ENCODE measurements around the gene HECTD4.

Gene HECTD4

DNA sequence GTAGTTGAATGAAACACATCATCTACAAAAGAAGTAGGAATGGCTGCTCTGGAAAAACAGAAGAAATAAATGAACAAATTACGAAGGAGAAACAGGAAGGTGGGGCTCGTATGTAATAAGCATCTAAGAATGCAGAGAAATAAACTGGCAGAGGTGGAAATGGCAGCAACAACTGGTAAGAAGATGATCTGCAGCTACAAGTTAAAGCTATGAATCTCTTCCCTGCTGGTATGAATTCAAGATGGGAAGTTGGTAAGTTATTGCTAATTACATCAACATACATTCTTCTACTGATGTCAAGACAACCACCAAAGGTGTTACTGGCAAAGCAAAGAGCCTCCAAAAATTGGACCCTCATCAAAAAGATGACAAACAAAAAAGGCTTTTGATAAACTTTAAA lies 59.8 kb downstream of the HECTD4 start:
- H3K4me1 ChIP-seq (ENCODE audit: control insufficient read depth in 1 of 2, insufficient read depth in 1 of 2, low read depth in 1 of 2, low read length in 1 of 2) = no peaks in the 10 kb centered on the region
- no peaks in the 10 kb centered on the region for H3K9me3 ChIP-seq
- no peak overlapping the region for H3K27ac ChIP-seq
- peaks cover 10% of the 10 kb centered on the region for H3K36me3 ChIP-seq
- no peaks in the 10 kb centered on the region for H3K27me3 ChIP-seq
- TF ChIP-seq, protein P1, sequence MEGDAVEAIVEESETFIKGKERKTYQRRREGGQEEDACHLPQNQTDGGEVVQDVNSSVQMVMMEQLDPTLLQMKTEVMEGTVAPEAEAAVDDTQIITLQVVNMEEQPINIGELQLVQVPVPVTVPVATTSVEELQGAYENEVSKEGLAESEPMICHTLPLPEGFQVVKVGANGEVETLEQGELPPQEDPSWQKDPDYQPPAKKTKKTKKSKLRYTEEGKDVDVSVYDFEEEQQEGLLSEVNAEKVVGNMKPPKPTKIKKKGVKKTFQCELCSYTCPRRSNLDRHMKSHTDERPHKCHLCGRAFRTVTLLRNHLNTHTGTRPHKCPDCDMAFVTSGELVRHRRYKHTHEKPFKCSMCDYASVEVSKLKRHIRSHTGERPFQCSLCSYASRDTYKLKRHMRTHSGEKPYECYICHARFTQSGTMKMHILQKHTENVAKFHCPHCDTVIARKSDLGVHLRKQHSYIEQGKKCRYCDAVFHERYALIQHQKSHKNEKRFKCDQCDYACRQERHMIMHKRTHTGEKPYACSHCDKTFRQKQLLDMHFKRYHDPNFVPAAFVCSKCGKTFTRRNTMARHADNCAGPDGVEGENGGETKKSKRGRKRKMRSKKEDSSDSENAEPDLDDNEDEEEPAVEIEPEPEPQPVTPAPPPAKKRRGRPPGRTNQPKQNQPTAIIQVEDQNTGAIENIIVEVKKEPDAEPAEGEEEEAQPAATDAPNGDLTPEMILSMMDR (IDR thresholded peaks at IDR 0.05) = no peak
- H3K4me3 ChIP-seq (ENCODE audit: low read depth in 1 of 2, low read length in 1 of 2) = no peak overlapping the region

DNA sequence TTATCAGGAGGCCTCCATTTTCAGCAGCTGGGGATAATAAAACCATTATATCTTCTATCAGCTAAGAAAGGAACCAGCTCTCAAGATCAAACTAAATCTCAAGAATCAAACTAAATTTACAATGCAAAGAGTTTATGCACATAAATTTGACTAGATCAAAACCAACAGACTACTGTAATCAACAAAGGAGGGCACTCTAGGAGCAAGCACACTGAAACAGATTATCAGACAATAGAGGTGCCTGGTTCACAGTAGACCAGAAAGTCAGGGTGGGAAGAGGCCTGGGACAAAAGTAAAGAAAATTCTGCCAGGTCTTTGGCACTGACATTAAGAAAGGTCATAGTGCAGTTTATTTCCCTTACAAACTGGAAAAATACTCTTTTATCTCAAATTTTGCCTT lies 61.0 kb downstream of the HECTD4 start:
- H3K9me3 ChIP-seq = no peaks in the 10 kb centered on the region
- H3K4me1 ChIP-seq (ENCODE audit: control insufficient read depth in 1 of 2, insufficient read depth in 1 of 2, low read depth in 1 of 2, low read length in 1 of 2) = no peaks in the 10 kb centered on the region
- H3K4me3 ChIP-seq (ENCODE audit: low read depth in 1 of 2, low read length in 1 of 2) = no peak overlapping the region
- TF ChIP-seq, protein P1 (IDR thresholded peaks at IDR 0.05) = no peak
- H3K36me3 ChIP-seq = peaks cover 13% of the 10 kb centered on the region
- H3K27ac ChIP-seq = no peak overlapping the region
- no peaks in the 10 kb centered on the region for H3K27me3 ChIP-seq

- H3K4me1 ChIP-seq (ENCODE audit: control insufficient read depth in 1 of 2, insufficient read depth in 1 of 2, low read depth in 1 of 2, low read length in 1 of 2) = no peaks in the 10 kb centered on the region
- H3K4me3 ChIP-seq (ENCODE audit: low read depth in 1 of 2, low read length in 1 of 2) = no peak overlapping the region
- H3K9me3 ChIP-seq = no peaks in the 10 kb centered on the region
- TF ChIP-seq, protein P1 (IDR thresholded peaks at IDR 0.05) = no peak
- H3K36me3 ChIP-seq = peaks cover 25% of the 10 kb centered on the region
- H3K27ac ChIP-seq = no peak overlapping the region
- H3K27me3 ChIP-seq = no peaks in the 10 kb centered on the region
These were observed 62.8 kb downstream of the HECTD4 start for GRCh38 chr12:112319395-112319794.

DNA sequence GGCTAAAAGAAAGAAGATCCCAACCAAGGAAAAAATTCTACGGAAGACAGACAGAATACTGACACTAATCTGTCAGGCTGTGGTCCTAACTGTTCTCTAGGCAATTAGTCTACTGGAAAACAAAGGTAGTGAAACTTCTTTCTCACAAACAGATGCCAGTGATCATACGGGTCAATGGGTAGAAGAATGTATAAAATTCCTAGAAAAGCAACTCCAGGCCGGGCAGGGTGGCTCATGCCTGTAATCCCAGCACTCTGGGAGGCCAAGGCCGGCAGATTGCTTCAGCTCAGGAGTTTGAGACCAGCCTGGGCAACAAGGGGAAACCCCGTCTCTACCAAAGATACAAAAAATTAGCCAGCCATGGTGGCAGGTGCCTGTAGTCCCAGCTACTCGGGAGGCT lies 64.8 kb downstream of the HECTD4 start:
- TF ChIP-seq, protein P1 (IDR thresholded peaks at IDR 0.05) = no peak
- H3K4me1 ChIP-seq (ENCODE audit: control insufficient read depth in 1 of 2, insufficient read depth in 1 of 2, low read depth in 1 of 2, low read length in 1 of 2) = no peaks in the 10 kb centered on the region
- H3K4me3 ChIP-seq (ENCODE audit: low read depth in 1 of 2, low read length in 1 of 2) = no peak overlapping the region
- no peak overlapping the region for H3K27ac ChIP-seq
- H3K27me3 ChIP-seq = no peaks in the 10 kb centered on the region
- no peaks in the 10 kb centered on the region for H3K9me3 ChIP-seq
- H3K36me3 ChIP-seq = peaks cover 41% of the 10 kb centered on the region

DNA sequence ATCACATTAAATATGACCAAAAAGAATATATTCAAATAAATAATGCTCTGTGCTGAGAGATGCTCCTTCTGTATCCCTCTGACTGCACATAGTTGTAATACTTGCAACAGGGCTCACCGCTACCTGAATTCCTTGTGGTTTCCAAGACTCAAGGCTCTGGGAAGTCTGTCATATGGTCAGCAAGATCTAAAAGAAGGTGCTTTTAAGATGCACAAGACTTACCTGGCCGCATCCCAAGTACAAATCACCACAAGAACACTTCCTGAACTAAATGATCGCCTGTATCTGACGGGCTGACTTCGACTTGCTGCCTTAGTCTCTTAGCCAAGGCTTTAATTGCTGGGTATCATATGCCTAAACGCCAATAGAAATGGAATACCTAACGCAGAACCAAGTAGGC lies 67.2 kb downstream of the HECTD4 start:
- Histone ChIP-seq H3K9me3 (no peaks in the 10 kb centered on the region), H3K4me3 (ENCODE audit: low read depth in 1 of 2, low read length in 1 of 2) (no peak overlapping the region), H3K36me3 (peaks cover 50% of the 10 kb centered on the region), H3K4me1 (ENCODE audit: control insufficient read depth in 1 of 2, insufficient read depth in 1 of 2, low read depth in 1 of 2, low read length in 1 of 2) (no peaks in the 10 kb centered on the region), H3K27ac (no peak overlapping the region), H3K27me3 (no peaks in the 10 kb centered on the region)
- TF ChIP-seq, protein P1 (IDR thresholded peaks at IDR 0.05) = no peak

- TF ChIP-seq, protein P1 (IDR thresholded peaks at IDR 0.05) = no peak
- Histone ChIP-seq H3K4me1 (ENCODE audit: control insufficient read depth in 1 of 2, insufficient read depth in 1 of 2, low read depth in 1 of 2, low read length in 1 of 2) (no peaks in the 10 kb centered on the region), H3K27ac (no peak overlapping the region), H3K36me3 (peaks cover 64% of the 10 kb centered on the region), H3K9me3 (no peaks in the 10 kb centered on the region), H3K27me3 (no peaks in the 10 kb centered on the region), H3K4me3 (ENCODE audit: low read depth in 1 of 2, low read length in 1 of 2) (no peak overlapping the region)
These were observed 72.4 kb downstream of the HECTD4 start for GRCh38 chr12:112309797-112310196.
